ENCODE data around the gene CFAP61.

The CFAP61 gene

DNA sequence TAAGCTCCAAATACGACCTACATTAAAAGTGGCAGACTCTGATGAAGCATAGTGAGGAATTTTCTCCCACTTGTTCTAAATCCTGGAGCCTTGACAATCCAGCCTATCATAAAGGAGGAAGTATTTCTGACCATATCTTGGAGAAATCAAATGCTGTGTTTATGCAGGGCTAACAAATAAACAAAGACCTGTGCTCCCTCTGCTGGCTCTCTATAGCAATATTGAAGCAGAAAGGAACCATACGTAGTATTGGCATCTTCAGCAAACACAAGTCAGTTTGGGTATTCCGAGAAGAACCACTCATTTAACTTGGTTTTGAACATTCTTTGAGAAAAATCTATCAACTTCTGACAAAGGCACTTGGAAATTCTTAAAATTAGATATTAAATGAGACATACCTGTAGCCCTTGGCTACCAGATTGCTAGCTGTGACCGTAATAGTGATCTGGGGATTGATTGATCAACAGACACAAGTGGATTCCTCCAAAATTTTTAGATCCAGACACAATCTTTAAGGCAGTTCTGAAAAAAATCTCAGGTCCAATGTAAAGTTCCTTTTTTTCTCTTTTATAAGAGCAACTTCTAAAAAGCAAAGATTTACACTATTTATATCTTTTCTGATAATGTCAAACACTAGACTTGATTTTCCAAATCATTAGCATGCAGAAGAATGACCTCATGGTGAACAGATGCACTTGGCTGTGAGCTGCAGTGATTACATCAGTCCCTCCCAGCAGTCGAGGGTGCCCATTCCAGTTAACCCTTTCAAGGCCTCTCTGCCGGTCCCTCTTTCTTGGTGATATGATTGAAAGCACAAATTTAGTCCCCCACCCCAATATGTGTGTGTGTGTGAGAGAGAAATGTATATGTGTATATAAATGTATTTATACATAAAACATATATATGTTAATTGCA lies 355.8 kb downstream of the CFAP61 start:
- DNase-seq = no peak
- Mint-ChIP-seq H3K27me3 (no peaks in the 10 kb centered on the region), H3K4me1 (peaks cover 2% of the 10 kb centered on the region), H3K36me3 (no peaks in the 10 kb centered on the region), H3K27ac (no peak overlapping the region), H3K4me3 (no peak overlapping the region), H3K9me3 (no peaks in the 10 kb centered on the region)
- CTCF ChIA-PET = no interaction called here

DNA sequence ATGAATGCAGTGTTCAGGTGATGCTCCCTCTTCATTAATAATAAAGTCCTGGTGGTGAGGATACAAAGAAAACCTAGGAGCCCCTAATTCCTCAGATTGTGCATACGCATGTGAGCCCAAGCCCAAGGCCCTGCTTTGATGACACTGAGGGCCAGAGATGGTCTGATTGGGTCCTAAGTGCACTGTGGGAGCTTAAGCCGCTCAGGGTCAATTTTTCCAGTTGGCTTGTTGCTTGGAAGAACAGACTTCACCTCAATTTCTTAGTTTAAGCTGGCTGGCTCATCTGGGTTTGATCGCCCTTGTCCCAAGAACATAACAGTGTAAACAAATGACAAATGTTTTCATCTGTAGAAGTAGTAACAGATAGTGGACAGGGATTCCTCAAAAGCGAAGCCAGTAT lies 357.0 kb downstream of the CFAP61 start:
- no peaks in the 10 kb centered on the region for H3K27me3 Mint-ChIP-seq
- no peak for DNase-seq
- peaks cover 2% of the 10 kb centered on the region for H3K4me1 Mint-ChIP-seq
- no peaks in the 10 kb centered on the region for H3K9me3 Mint-ChIP-seq
- CTCF ChIA-PET = no interaction called here
- H3K27ac Mint-ChIP-seq = no peak overlapping the region
- H3K4me3 Mint-ChIP-seq = no peak overlapping the region
- no peaks in the 10 kb centered on the region for H3K36me3 Mint-ChIP-seq

Measured in activated naive CD4-positive, alpha-beta T cell treated with anti-CD3 and anti-CD28 coated beads, Interleukin-2, amount 10 ng/mL, durations not matched to agents 7 days and 5 days (primary cell).